Upper lobe of left lung (tissue), 4 donors: Measurements from ENCODE around the gene MME.

Source experiments
- CTCF ChIP-seq, 6 experiments: fragments of 450-650 bp in 4 of 6; fragments of 200-600 bp in 2 of 6; sonication (generic) in 2 of 6; IDR thresholded peaks; one replicate each; pipeline ENCODE4 v1.5.1; 2016 to 2019; ENCODE audit warnings: antibody characterized with exemption in 6 of 6
- EP300 ChIP-seq, 4 donors: sonication (generic); formaldehyde crosslinking; IDR thresholded peaks; one replicate each; pipeline ENCODE4 v1.5.1; 2017; ENCODE audit warnings: antibody characterized with exemption in 4 of 4, control low read depth in 2 of 4
- POLR2AphosphoS5 ChIP-seq, 2 donors: sonication (generic); formaldehyde crosslinking; IDR thresholded peaks; one replicate each; pipeline ENCODE4 v1.5.1; 2017; ENCODE audit warnings: antibody characterized with exemption in 2 of 2

GRCh38 chr3:155079746-155080487 is at the start of gene MME:
- no peak for TF ChIP-seq EP300 (IDR thresholded peaks at IDR 0.05)
- no peak for TF ChIP-seq CTCF (IDR thresholded peaks at IDR 0.05)
- no peak for TF ChIP-seq POLR2AphosphoS5 (IDR thresholded peaks at IDR 0.05)
